ENCODE results near the gene SPNS3. TPM values are rescaled to one million over a fixed set of nuclear protein-coding genes. Genes with fewer than 3 reads are reported as not detected.

SPNS3 gene
- polyA plus RNA-seq, 1 of the 3 experiments (the other 2 are of a cell fraction), result 0.05 TPM

- TF ChIP-seq USF2 (IDR thresholded peaks at IDR 0.05; ENCODE audit: borderline replicate concordance, low read depth, low read length) (no peak), FOSL2 (IDR thresholded peaks at IDR 0.05; ENCODE audit: borderline replicate concordance, low read depth) (no peak), MEF2A (IDR thresholded peaks at IDR 0.05; ENCODE audit: borderline replicate concordance, low read depth) (no peak)
These were observed 85.2 kb downstream of the SPNS3 start (continued) for GRCh38 chr17:4518901-4519300.

GRCh38 chr17:4519361-4519788 is 85.6 kb downstream of the SPNS3 start:
- Histone ChIP-seq H2AFZ (ENCODE audit: low read depth) (no peak overlapping the region), H3K36me3 (replicated peaks in 1 of 2; ENCODE audit: control insufficient read depth in 1 of 2, insufficient read depth in 2 of 2, low read length in 1 of 2) (no peaks in the 10 kb centered on the region), H3K4me3 (ENCODE audit: low read depth in 2 of 2, low read length in 1 of 2) (no peak overlapping the region), H3K27ac (ENCODE audit: low read depth in 2 of 2, low read length in 1 of 2) (no peak overlapping the region), H3K4me1 (ENCODE audit: control insufficient read depth in 1 of 2, insufficient read depth in 2 of 2, low read depth in 1 of 2, low read length in 1 of 2) (no peaks in the 10 kb centered on the region; a peak in 1 of 4 replicates), H3F3A (replicated peaks; ENCODE audit: insufficient read depth) (no peaks in the 10 kb centered on the region), H4K20me1 (ENCODE audit: insufficient read depth) (no peaks in the 10 kb centered on the region), H3K27me3 (ENCODE audit: insufficient read depth) (no peaks in the 10 kb centered on the region), H3K79me2 (ENCODE audit: insufficient read depth) (no peaks in the 10 kb centered on the region), H3K9me3 (no peaks in the 10 kb centered on the region), H3K4me2 (no peak overlapping the region), H3K9ac (no peak overlapping the region), H3K9me2 (no peaks in the 10 kb centered on the region)
- WGBS (ENCODE audit: low lambda C conversion rate), result 87% methylated on average over 4 of the region's 14 CpGs
- TF ChIP-seq NRF1 (IDR thresholded peaks at IDR 0.05; ENCODE audit: low read depth, low read length) (no peak), ZBTB33 (IDR thresholded peaks at IDR 0.05; ENCODE audit: borderline replicate concordance, low read depth) (no peak), RAD21 (IDR thresholded peaks at IDR 0.05; ENCODE audit: low read length) (no peak), MXI1 (IDR thresholded peaks at IDR 0.05; ENCODE audit: low read depth, low read length) (no peak), POLR2AphosphoS5 (IDR thresholded peaks at IDR 0.05; ENCODE audit: low read depth, low read length) (no peak), EP300 (IDR thresholded peaks at IDR 0.05; ENCODE audit: borderline replicate concordance in 1 of 2, low read depth in 1 of 2, low read length in 1 of 2) (no peak), FOXM1 (IDR thresholded peaks at IDR 0.05; ENCODE audit: low read depth) (no peak)
- CTCF ChIA-PET, result interaction anchor here (1.0 to 1.1 kb wide), 3 partner anchors 9 to 108 kb away, joined by 3 to 5 read pairs (median 4); no protein-coding TSS in a partner anchor
- POLR2A ChIA-PET, result interaction anchor here (0.7 kb wide), 1 partner anchor 33 kb away, joined by 3 read pairs; no protein-coding TSS in a partner anchor
- no peak for DNase-seq

GRCh38 chr17:4520060-4520893 is 86.5 kb downstream of the SPNS3 start:
- Histone ChIP-seq H3K9me2 (no peaks in the 10 kb centered on the region), H3K27me3 (ENCODE audit: insufficient read depth) (no peaks in the 10 kb centered on the region), H3K79me2 (ENCODE audit: insufficient read depth) (no peaks in the 10 kb centered on the region), H2AFZ (ENCODE audit: low read depth) (no peak overlapping the region), H3K36me3 (replicated peaks in 1 of 2; ENCODE audit: control insufficient read depth in 1 of 2, insufficient read depth in 2 of 2, low read length in 1 of 2) (no peaks in the 10 kb centered on the region), H3F3A (replicated peaks; ENCODE audit: insufficient read depth) (no peaks in the 10 kb centered on the region), H3K4me2 (no peak overlapping the region), H3K9me3 (no peaks in the 10 kb centered on the region), H4K20me1 (ENCODE audit: insufficient read depth) (no peaks in the 10 kb centered on the region), H3K4me1 (ENCODE audit: control insufficient read depth in 1 of 2, insufficient read depth in 2 of 2, low read depth in 1 of 2, low read length in 1 of 2) (no peaks in the 10 kb centered on the region; a peak in 1 of 4 replicates), H3K27ac (ENCODE audit: low read depth in 2 of 2, low read length in 1 of 2) (no peak overlapping the region), H3K9ac (no peak overlapping the region), H3K4me3 (ENCODE audit: low read depth in 2 of 2, low read length in 1 of 2) (no peak overlapping the region)
- DNase-seq, result no peak
- ChIA-PET CTCF (no interaction called here), POLR2A (no interaction called here)
- TF ChIP-seq NFIC (IDR thresholded peaks at IDR 0.05; ENCODE audit: borderline replicate concordance) (no peak), YY1 (IDR thresholded peaks at IDR 0.05; ENCODE audit: low read depth) (no peak), FOXM1 (IDR thresholded peaks at IDR 0.05; ENCODE audit: low read depth) (no peak), RFX5 (IDR thresholded peaks at IDR 0.05; ENCODE audit: low read length) (no peak), TAF1 (IDR thresholded peaks at IDR 0.05; ENCODE audit: borderline replicate concordance, low read depth, low read length) (no peak), NRF1 (IDR thresholded peaks at IDR 0.05; ENCODE audit: low read depth, low read length) (no peak), POLR2AphosphoS5 (IDR thresholded peaks at IDR 0.05; ENCODE audit: low read depth, low read length) (no peak), USF1 (IDR thresholded peaks at IDR 0.05; ENCODE audit: borderline replicate concordance, low read depth) (no peak), GABPA (IDR thresholded peaks at IDR 0.05; ENCODE audit: low read depth) (no peak), ELF1 (IDR thresholded peaks at IDR 0.05) (no peak), USF2 (IDR thresholded peaks at IDR 0.05; ENCODE audit: borderline replicate concordance, low read depth, low read length) (no peak), FOXJ3 (CRISPR knock-in tag; IDR thresholded peaks at IDR 0.05) (no peak)
- 82% methylated on average over 14 of the region's 19 CpGs for WGBS (ENCODE audit: low lambda C conversion rate)
